ENCODE data around the gene GLDN. TPM values are rescaled to one million over a fixed set of nuclear protein-coding genes. Genes with fewer than 3 reads are reported as not detected.

The GLDN gene
- total and polyA plus RNA-seq, 2 of the 4 experiments (the other 2 are of a cell fraction): under 0.01 TPM; not detected in 1

- no peak overlapping the region for H4K91ac ChIP-seq (ENCODE audit: insufficient read depth, low read depth, low read length)
- in situ Hi-C loops (cut with MboI; ENCODE audit: low sequenced_read_pairs): loop anchor here (5.0 kb wide), 1 partner anchor 92 kb away; no protein-coding TSS in a partner anchor
- ChIA-PET CTCF (interaction anchor here (0.6 to 9.7 kb wide), 3 partner anchors 98 to 216 kb away, joined by 3 to 89 read pairs (median 23); no protein-coding TSS in a partner anchor), POLR2A (ENCODE audit: unreplicated experiment) (no interaction called here)
- no peak overlapping the region; the same call in 1 of the 2 replicates for H3K23ac ChIP-seq (ENCODE audit: low read depth, low read length)
- no peak overlapping the region for H3K27ac ChIP-seq (ENCODE audit: insufficient read depth, low read length)
- H2BK5ac ChIP-seq (ENCODE audit: low read depth, low read length, poor library complexity, severe bottlenecking): no peak overlapping the region
- no peak overlapping the region for H2AK5ac ChIP-seq (ENCODE audit: low read depth, low read length)
- intact Hi-C loops (cut with micrococcal nuclease): no loop called here
- no peak overlapping the region for H3K56ac ChIP-seq (ENCODE audit: extremely low read depth, insufficient read depth, low read length)
- no peak overlapping the region for H2AK9ac ChIP-seq (replicated peaks; ENCODE audit: low read depth, low read length, poor library complexity)
- dilution Hi-C loops (cut with HindIII; ENCODE audit: low sequenced_read_pairs, unreplicated experiment): no loop called here
- no peak overlapping the region for H3K4me2 ChIP-seq (ENCODE audit: low read depth, low read length)
- TF ChIP-seq MXI1 (IDR thresholded peaks at IDR 0.05; ENCODE audit: borderline replicate concordance, low read depth, low read length) (no peak), CHD1 (IDR thresholded peaks at IDR 0.05; ENCODE audit: low read depth, low read length) (no peak), MAFK (IDR thresholded peaks at IDR 0.05; ENCODE audit: low read depth, low read length) (no peak), CEBPB (IDR thresholded peaks at IDR 0.05; ENCODE audit: low read depth, low read length) (no peak), RFX5 (IDR thresholded peaks at IDR 0.05; ENCODE audit: low read depth, low read length) (no peak), RCOR1 (IDR thresholded peaks at IDR 0.05; ENCODE audit: insufficient replicate concordance, low read length) (no peak), POLR2A (IDR thresholded peaks at IDR 0.05; ENCODE audit: low read depth, low read length) (no peak), SMC3 (IDR thresholded peaks at IDR 0.05; ENCODE audit: low read depth, low read length) (no peak), NFE2L2 (IDR thresholded peaks at IDR 0.05; ENCODE audit: low read depth, low read length) (no peak), MAZ (IDR thresholded peaks at IDR 0.05; ENCODE audit: borderline replicate concordance, low read depth, low read length) (no peak), ELK1 (IDR thresholded peaks at IDR 0.05; ENCODE audit: borderline replicate concordance, low read depth, low read length) (no peak), BHLHE40 (IDR thresholded peaks at IDR 0.05; ENCODE audit: low read depth, low read length) (no peak), CTCF (conservative IDR thresholded peaks at IDR 0.05; ENCODE audit: low read depth, low read length) (no peak), FOS (IDR thresholded peaks at IDR 0.05; ENCODE audit: low read depth, low read length) (no peak), RAD21 (IDR thresholded peaks at IDR 0.05; ENCODE audit: low read length) (no peak), USF2 (IDR thresholded peaks at IDR 0.05; ENCODE audit: low read depth, low read length) (no peak)
- no peak overlapping the region for H3K4ac ChIP-seq (ENCODE audit: low read depth, low read length)
- no peak for DNase-seq
- WGBS, 2 experiments (ENCODE audit: extremely low coverage in 2 of 2, insufficient read length in 1 of 2): 93% methylated on average over 2 of the region's 4 CpGs; no CpG with 5 or more reads in 1 of the 2 experiments
- H3K18ac ChIP-seq (ENCODE audit: low read depth, low read length): no peak overlapping the region
- no peak for ATAC-seq (ENCODE audit: low read depth)
- H3K4me3 ChIP-seq (ENCODE audit: insufficient read depth, low read depth, low read length): no peak overlapping the region
- no peaks in the 10 kb centered on the region for H3K36me3 ChIP-seq (ENCODE audit: control insufficient read depth, insufficient read depth, low read length)
- H4K8ac ChIP-seq (ENCODE audit: low read depth in 2 of 2, low read length in 2 of 2): no peak overlapping the region
- no peaks in the 10 kb centered on the region for H3K9me3 ChIP-seq (ENCODE audit: control insufficient read depth, insufficient read depth, low read length)
- H3K9ac ChIP-seq (ENCODE audit: low read depth, low read length): no peak overlapping the region
- no TSS peak for BruUV-seq (replicated peaks)
- peaks cover 5% of the 10 kb centered on the region; the same call in 1 of the 2 replicates for H3K9me1 ChIP-seq (ENCODE audit: insufficient read depth, low read length)
- H3K14ac ChIP-seq (replicated peaks; ENCODE audit: low read depth, low read length): no peak overlapping the region
- peaks cover 33% of the 10 kb centered on the region for H3K27me3 ChIP-seq (ENCODE audit: control insufficient read depth, insufficient read depth, low read length)
- peaks cover 8% of the 10 kb centered on the region for H3K4me1 ChIP-seq (ENCODE audit: control insufficient read depth, insufficient read depth, low read length)
- no peak overlapping the region for H2BK15ac ChIP-seq (ENCODE audit: low read depth, low read length)
- H2AFZ ChIP-seq (replicated peaks; ENCODE audit: low read length, poor library complexity): no peak overlapping the region
- H4K20me1 ChIP-seq (ENCODE audit: insufficient read depth, low read length): no peaks in the 10 kb centered on the region
- H2BK20ac ChIP-seq (ENCODE audit: low read depth, low read length): no peak overlapping the region
- no peaks in the 10 kb centered on the region for H3K79me1 ChIP-seq (ENCODE audit: low read depth in 1 of 2, low read length in 2 of 2)
- no peak overlapping the region for H2BK120ac ChIP-seq (ENCODE audit: low read depth, low read length)
- no peak overlapping the region for H4K5ac ChIP-seq (ENCODE audit: low read depth, low read length)
These were observed 37.9 kb downstream of the GLDN start for GRCh38 chr15:51379390-51379789.
